K562 (cell line): Measurements from ENCODE around the gene NCF2. TPM values are rescaled to one million over a fixed set of nuclear protein-coding genes. Genes with fewer than 3 reads are reported as not detected.

Source experiments
- ARID1B ChIP-seq: fragments of 450-650 bp; IDR thresholded peaks from 2 replicates; pipeline ENCODE4 v1.6.1; 2016; ENCODE audit warnings: antibody characterized with exemption, mild to moderate bottlenecking, inconsistent platforms
- CBX3 ChIP-seq, 2 experiments: IDR thresholded peaks; 1 replicate in 1 of 2; 2 replicates in 1 of 2; pipeline ENCODE4 v1.6.1; 2012; ENCODE audit warnings: inconsistent platforms in 2 of 2, low read length in 2 of 2, borderline replicate concordance in 1 of 2, control low read depth in 1 of 2
- ELF2 ChIP-seq: fragments of 250-450 bp; sonication (Bioruptor Pico); IDR thresholded peaks from 2 replicates; pipeline ENCODE4 v1.5.0; 2021; ENCODE audit warnings: mild to moderate bottlenecking
- EP400 ChIP-seq: fragments of 450-650 bp; IDR thresholded peaks from 2 replicates; pipeline ENCODE4 v1.6.1; 2017; ENCODE audit warnings: antibody characterized with exemption, mild to moderate bottlenecking, moderate library complexity
- ETV6 ChIP-seq, 3 experiments: fragments of 150-350 bp in 1 of 3; sonication (generic) in 1 of 3; formaldehyde crosslinking in 1 of 3; IDR thresholded peaks; 2 replicates each; pipeline versions ENCODE4 v1.6.1 to v1.8.0; 2014 to 2022; ENCODE audit warnings: borderline replicate concordance in 2 of 3, low read depth in 2 of 3, antibody characterized with exemption in 1 of 3, low read length in 1 of 3, mild to moderate bottlenecking in 1 of 3, missing genetic modification reagents in 1 of 3
- HNRNPL ChIP-seq: fragments of 200-400 bp; formaldehyde crosslinking; IDR thresholded peaks from 2 replicates; pipeline ENCODE4 v1.6.1; 2017; ENCODE audit warnings: low read depth, mild to moderate bottlenecking, low read length
- KDM4B ChIP-seq, 2 experiments: fragments of 450-650 bp in 1 of 2; sonication (generic) in 1 of 2; IDR thresholded peaks; 2 replicates each; pipeline ENCODE4 v1.6.1; 2016 to 2017; ENCODE audit warnings: borderline replicate concordance in 2 of 2, antibody characterized with exemption in 1 of 2, low read depth in 1 of 2, mild to moderate bottlenecking in 1 of 2
- MAZ ChIP-seq, 2 experiments: fragments of 450-650 bp in 1 of 2; sonication (generic) in 1 of 2; formaldehyde crosslinking; IDR thresholded peaks in 1 of 2; conservative IDR thresholded peaks in 1 of 2; 2 replicates each; pipeline versions ENCODE4 v1.4.0 to v1.5.0; 2020; ENCODE audit warnings: mild to moderate bottlenecking in 1 of 2, missing genetic modification reagents in 1 of 2
- NFYB ChIP-seq: IDR thresholded peaks from 2 replicates; pipeline ENCODE4 v1.6.1; 2011; ENCODE audit warnings: mild to moderate bottlenecking, moderate library complexity; ENCODE audit not compliant: insufficient read length; ENCODE audit errors: extremely low read depth
- PHF21A ChIP-seq: fragments of 450-650 bp; IDR thresholded peaks from 2 replicates; pipeline ENCODE4 v1.6.1; 2017; ENCODE audit warnings: low read depth, borderline replicate concordance
- SIX5 ChIP-seq, 2 experiments: IDR thresholded peaks; 2 replicates each; pipeline ENCODE4 v1.6.1; 2011; ENCODE audit warnings: low read length in 2 of 2, borderline replicate concordance in 1 of 2, low read depth in 1 of 2, mild to moderate bottlenecking in 1 of 2, moderate library complexity in 1 of 2; ENCODE audit not compliant: insufficient read depth in 1 of 2
- SMARCB1 ChIP-seq: IDR thresholded peaks from 2 replicates; pipeline ENCODE4 v1.6.1; 2011; ENCODE audit warnings: improper control_type of control experiment, low read depth; ENCODE audit not compliant: insufficient read length
- SP2 ChIP-seq: IDR thresholded peaks from 2 replicates; pipeline ENCODE4 v1.6.1; 2011; ENCODE audit warnings: mild to moderate bottlenecking, low read depth, low read length, moderate library complexity; ENCODE audit not compliant: poor library complexity, severe bottlenecking; ENCODE audit errors: extremely low read depth
- TAL1 ChIP-seq: fragments of 450-650 bp; IDR thresholded peaks from 2 replicates; pipeline ENCODE4 v1.6.1; 2016; ENCODE audit warnings: mild to moderate bottlenecking
- ZBTB1 ChIP-seq: sonication (generic); formaldehyde crosslinking; IDR thresholded peaks from 2 replicates; pipeline ENCODE4 v1.8.1; 2023; ENCODE audit warnings: missing genetic modification reagents, low read depth, mild to moderate bottlenecking, borderline replicate concordance
- ZNF134 ChIP-seq: fragments of 250-450 bp; sonication (Bioruptor Pico); conservative IDR thresholded peaks from 2 replicates; pipeline ENCODE4 v1.4.0; 2020
- ZNF184 ChIP-seq: sonication (generic); formaldehyde crosslinking; IDR thresholded peaks from 2 replicates; pipeline ENCODE4 v1.5.0; 2020; ENCODE audit warnings: missing genetic modification reagents
- ZNF76 ChIP-seq: fragments of 250-450 bp; sonication (Bioruptor Pico); IDR thresholded peaks from 2 replicates; pipeline ENCODE4 v1.4.0; 2020; ENCODE audit warnings: mild to moderate bottlenecking, moderate library complexity, borderline replicate concordance
- polyA plus RNA-seq, 8 experiments: library from polyadenylated mRNA; depleted of rRNA in 4 of 8; stranded (reverse) in 5 of 8; unstranded in 3 of 8; fragments of >200 nt; fragmentation: Nextera tagmentation in 2 of 8; fragmentation: Illumina TruSeq in 1 of 8; extraction: Ambion mirVana in 2 of 8; extraction: Trizol in 1 of 8; gene quantifications; 2 replicates each; pipeline versions ENCODE4 v1.2.1 to v1.2.3, GENCODE V29; 2011 to 2014; ENCODE audit warnings: inconsistent platforms in 1 of 8, missing spikeins in 1 of 8
- total RNA-seq, 7 experiments: library from RNA; depleted of rRNA in 6 of 7; stranded (reverse); fragments of >200 nt in 6 of 7; fragmentation: Illumina TruSeq in 2 of 7; extraction: Trizol in 2 of 7; gene quantifications; 2 replicates each; pipeline versions ENCODE4 v1.2.1 to v1.2.3, GENCODE V29; 2011 to 2021; ENCODE audit warnings: low replicate concordance in 1 of 7
- TF ChIP-seq, protein P1 (sequence below), 2 experiments: fragments of 200-800 bp in 1 of 2; sonication (Bioruptor generic) in 1 of 2; sonication (generic) in 1 of 2; formaldehyde crosslinking in 1 of 2; IDR thresholded peaks in 1 of 2; conservative IDR thresholded peaks in 1 of 2; 2 replicates each; pipeline versions ENCODE4 v1.5.0 to v1.6.1; 2016 to 2020; ENCODE audit warnings: missing compliant biosample characterization in 1 of 2, missing genetic modification characterization in 1 of 2, missing genetic modification reagents in 1 of 2
- TF ChIP-seq, protein P2 (sequence below): sonication (generic); formaldehyde crosslinking; IDR thresholded peaks from 2 replicates; pipeline ENCODE4 v1.8.1; 2022; ENCODE audit warnings: missing genetic modification reagents
- TF ChIP-seq, protein P3 (sequence below): sonication (generic); formaldehyde crosslinking; IDR thresholded peaks from 2 replicates; pipeline ENCODE4 v1.8.0; 2022; ENCODE audit warnings: missing genetic modification reagents, mild to moderate bottlenecking, borderline replicate concordance

NCF2 gene
- total and polyA plus RNA-seq, 9 of the 15 experiments (the other 6 are each of a cell fraction or from before 2014, with no cell fraction given): 0.07 to 0.54 (median 0.16) TPM; not detected in 3

DNA sequence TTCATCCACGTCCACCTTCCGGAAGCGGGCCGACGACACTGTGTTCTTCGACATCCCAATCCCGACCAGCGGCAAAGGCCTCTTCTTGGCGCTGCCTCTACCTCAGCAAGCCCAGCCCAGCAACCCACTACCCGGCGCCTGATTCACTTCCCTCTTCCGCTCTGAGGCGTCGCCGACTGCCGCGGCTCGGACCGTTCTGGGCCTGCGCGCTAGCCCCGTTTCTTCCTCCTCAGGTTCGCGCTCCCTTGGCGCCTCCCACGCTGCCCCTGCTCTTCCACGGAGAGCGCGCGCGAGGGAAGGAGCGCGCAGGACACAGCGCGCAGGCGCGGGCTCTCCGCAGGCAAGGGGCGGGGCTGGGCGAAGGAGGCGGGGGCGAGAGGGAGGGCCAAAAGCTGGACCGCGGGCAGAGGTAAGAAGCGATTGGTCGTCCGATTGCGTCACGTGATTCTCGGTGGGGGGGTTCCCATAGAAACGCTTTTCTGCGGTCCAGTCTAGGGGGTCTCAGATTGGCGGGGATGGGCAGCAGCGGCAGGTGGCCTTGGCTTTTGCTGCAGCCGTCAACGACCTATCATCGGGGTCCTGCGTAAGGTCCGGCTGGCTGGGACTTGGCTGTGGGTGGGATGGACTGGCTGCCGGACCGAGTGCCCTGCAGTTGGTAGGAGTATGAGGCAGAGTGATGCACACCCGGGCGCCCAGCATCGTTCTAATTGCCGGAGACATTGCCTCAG lies 45.5 kb upstream of the NCF2 start, which contains the start of gene ARPC5 (continued):
- no peak for TF ChIP-seq ETV6 (IDR thresholded peaks at IDR 0.05; ENCODE audit: borderline replicate concordance in 1 of 2, low read depth in 2 of 2, low read length in 1 of 2)
- TF ChIP-seq ETV6 (CRISPR knock-in tag; IDR thresholded peaks at IDR 0.05; ENCODE audit: borderline replicate concordance): no peak
- TF ChIP-seq SMARCB1: no peak
- no peak for TF ChIP-seq HNRNPL
- TF ChIP-seq, protein P1, sequence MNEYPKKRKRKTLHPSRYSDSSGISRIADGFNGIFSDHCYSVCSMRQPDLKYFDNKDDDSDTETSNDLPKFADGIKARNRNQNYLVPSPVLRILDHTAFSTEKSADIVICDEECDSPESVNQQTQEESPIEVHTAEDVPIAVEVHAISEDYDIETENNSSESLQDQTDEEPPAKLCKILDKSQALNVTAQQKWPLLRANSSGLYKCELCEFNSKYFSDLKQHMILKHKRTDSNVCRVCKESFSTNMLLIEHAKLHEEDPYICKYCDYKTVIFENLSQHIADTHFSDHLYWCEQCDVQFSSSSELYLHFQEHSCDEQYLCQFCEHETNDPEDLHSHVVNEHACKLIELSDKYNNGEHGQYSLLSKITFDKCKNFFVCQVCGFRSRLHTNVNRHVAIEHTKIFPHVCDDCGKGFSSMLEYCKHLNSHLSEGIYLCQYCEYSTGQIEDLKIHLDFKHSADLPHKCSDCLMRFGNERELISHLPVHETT (CRISPR knock-in tag; conservative IDR thresholded peaks at IDR 0.05 in 1 of 2, IDR thresholded peaks at IDR 0.05 in 1 of 2): no peak
- TF ChIP-seq, protein P2, sequence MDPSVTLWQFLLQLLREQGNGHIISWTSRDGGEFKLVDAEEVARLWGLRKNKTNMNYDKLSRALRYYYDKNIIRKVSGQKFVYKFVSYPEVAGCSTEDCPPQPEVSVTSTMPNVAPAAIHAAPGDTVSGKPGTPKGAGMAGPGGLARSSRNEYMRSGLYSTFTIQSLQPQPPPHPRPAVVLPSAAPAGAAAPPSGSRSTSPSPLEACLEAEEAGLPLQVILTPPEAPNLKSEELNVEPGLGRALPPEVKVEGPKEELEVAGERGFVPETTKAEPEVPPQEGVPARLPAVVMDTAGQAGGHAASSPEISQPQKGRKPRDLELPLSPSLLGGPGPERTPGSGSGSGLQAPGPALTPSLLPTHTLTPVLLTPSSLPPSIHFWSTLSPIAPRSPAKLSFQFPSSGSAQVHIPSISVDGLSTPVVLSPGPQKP (CRISPR knock-in tag): no peak
- peak; percentile 93 to 94 for TF ChIP-seq MAZ (CRISPR knock-in tag; conservative IDR thresholded peaks at IDR 0.05 in 1 of 2, IDR thresholded peaks at IDR 0.05 in 1 of 2)
- TF ChIP-seq SP2: no peak
- TF ChIP-seq EP400: no peak; the same call in 1 of the 2 replicates
- peak in 1 of 2 experiments; percentile 13; a peak in 1 of 3 replicates for TF ChIP-seq CBX3 (IDR thresholded peaks at IDR 0.05; ENCODE audit: borderline replicate concordance in 1 of 2, low read length in 2 of 2)
- 0 out of 2 replicates have a peak, but pooled peaks have one; percentile 19 for TF ChIP-seq ZNF134
- TF ChIP-seq NFYB: no peak
- no peak for TF ChIP-seq ZNF184 (CRISPR knock-in tag)
- 0 out of 2 replicates have a peak, but pooled peaks have one; percentile 5 for TF ChIP-seq PHF21A
- no peak for TF ChIP-seq ZNF76
- TF ChIP-seq, protein P3, sequence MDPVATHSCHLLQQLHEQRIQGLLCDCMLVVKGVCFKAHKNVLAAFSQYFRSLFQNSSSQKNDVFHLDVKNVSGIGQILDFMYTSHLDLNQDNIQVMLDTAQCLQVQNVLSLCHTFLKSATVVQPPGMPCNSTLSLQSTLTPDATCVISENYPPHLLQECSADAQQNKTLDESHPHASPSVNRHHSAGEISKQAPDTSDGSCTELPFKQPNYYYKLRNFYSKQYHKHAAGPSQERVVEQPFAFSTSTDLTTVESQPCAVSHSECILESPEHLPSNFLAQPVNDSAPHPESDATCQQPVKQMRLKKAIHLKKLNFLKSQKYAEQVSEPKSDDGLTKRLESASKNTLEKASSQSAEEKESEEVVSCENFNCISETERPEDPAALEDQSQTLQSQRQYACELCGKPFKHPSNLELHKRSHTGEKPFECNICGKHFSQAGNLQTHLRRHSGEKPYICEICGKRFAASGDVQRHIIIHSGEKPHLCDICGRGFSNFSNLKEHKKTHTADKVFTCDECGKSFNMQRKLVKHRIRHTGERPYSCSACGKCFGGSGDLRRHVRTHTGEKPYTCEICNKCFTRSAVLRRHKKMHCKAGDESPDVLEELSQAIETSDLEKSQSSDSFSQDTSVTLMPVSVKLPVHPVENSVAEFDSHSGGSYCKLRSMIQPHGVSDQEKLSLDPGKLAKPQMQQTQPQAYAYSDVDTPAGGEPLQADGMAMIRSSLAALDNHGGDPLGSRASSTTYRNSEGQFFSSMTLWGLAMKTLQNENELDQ (CRISPR knock-in tag): 0 out of 2 replicates have a peak, but pooled peaks have one; percentile 11
- peak; percentile 16; the same call in 1 of the 2 replicates for TF ChIP-seq ARID1B
- 0 out of 4 replicates have a peak, but pooled peaks of 1 of the 2 experiments have one; percentile 5 for TF ChIP-seq KDM4B (IDR thresholded peaks at IDR 0.05; ENCODE audit: borderline replicate concordance in 2 of 2, low read depth in 1 of 2)
- no peak for TF ChIP-seq SIX5 (IDR thresholded peaks at IDR 0.05; ENCODE audit: borderline replicate concordance in 1 of 2, insufficient read depth in 1 of 2, low read depth in 1 of 2, low read length in 2 of 2)
- no peak for TF ChIP-seq TAL1
- TF ChIP-seq ELF2 (CRISPR knock-in tag): peak; percentile 87
- TF ChIP-seq ZBTB1 (CRISPR knock-in tag): peak; percentile 24; the same call in 1 of the 2 replicates
